ENCODE measurements around the gene MXRA7.
"Not testable (repeated sequence)": the region's sequence is repeated elsewhere in the genome, so short reads cannot be mapped to it uniquely, and the experiment has no call there.

MXRA7 gene

GRCh38 chr17:76735006-76735405 lies 24.2 kb upstream of the MXRA7 start:
- no peak for DNase-seq

- DNase-seq = no peak
Observed at GRCh38 chr17:76734080-76734840, 23.5 kb upstream of the MXRA7 start.

- no peak for DNase-seq
Observed at GRCh38 chr17:76733618-76733957, 22.8 kb upstream of the MXRA7 start.

GRCh38 chr17:76732734-76733617 lies 22.2 kb upstream of the MXRA7 start:
- DNase-seq = no peak

- DNase-seq = not testable (repeated sequence)
Observed at GRCh38 chr17:76731800-76732733, 21.3 kb upstream of the MXRA7 start.

- no peak for DNase-seq
Observed at GRCh38 chr17:76727745-76728456, 17.1 kb upstream of the MXRA7 start.

GRCh38 chr17:76726776-76727718 lies 16.3 kb upstream of the MXRA7 start, which contains the start of gene METTL23:
Gene METTL23 (plus strand): TSS chr17:76726839. CDS start chr17:76729711, 2,872 bp downstream.
- DNase-seq = peak; percentile 58

GRCh38 chr17:76726231-76726775 lies 15.5 kb upstream of the MXRA7 start, which contains the start of gene JMJD6:
Gene JMJD6 (minus strand): TSS chr17:76726606. CDS start chr17:76726475, 131 bp downstream.
- peak; percentile 84 for DNase-seq

GRCh38 chr17:76725580-76726230 lies 14.9 kb upstream of the MXRA7 start:
- DNase-seq = peak; percentile 63

- no peak for DNase-seq
Observed at GRCh38 chr17:76723812-76724211, 13.0 kb upstream of the MXRA7 start.

- DNase-seq = not testable (repeated sequence)
Observed at GRCh38 chr17:76722977-76723376, 12.2 kb upstream of the MXRA7 start.

GRCh38 chr17:76722279-76722678 lies 11.5 kb upstream of the MXRA7 start:
- no peak for DNase-seq

GRCh38 chr17:76721463-76721862 lies 10.7 kb upstream of the MXRA7 start:
- no peak for DNase-seq

- no peak for DNase-seq
Observed at GRCh38 chr17:76720941-76721340, 10.2 kb upstream of the MXRA7 start.

- no peak for DNase-seq
Observed at GRCh38 chr17:76720211-76720610, 9.4 kb upstream of the MXRA7 start.

- DNase-seq = no peak
Observed at GRCh38 chr17:76718516-76718915, 7.8 kb upstream of the MXRA7 start.

GRCh38 chr17:76716839-76717215 lies 6.1 kb upstream of the MXRA7 start:
- no peak for DNase-seq

- no peak for DNase-seq
Observed at GRCh38 chr17:76716146-76716838, 5.5 kb upstream of the MXRA7 start.

GRCh38 chr17:76715496-76715830 lies 4.7 kb upstream of the MXRA7 start:
- no peak for DNase-seq
